ENCODE measurements around the gene PTCH2. TPM values are rescaled to one million over a fixed set of nuclear protein-coding genes. Genes with fewer than 3 reads are reported as not detected.
"Not testable (repeated sequence)": the region's sequence is repeated elsewhere in the genome, so short reads cannot be mapped to it uniquely, and the experiment has no call there.

The PTCH2 gene
- total and polyA plus RNA-seq, 2 of the 13 experiments (the other 11 are each of a cell fraction or from before 2014, with no cell fraction given), result 0.60 to 1.5 TPM

- ATAC-seq; H3K9me3 ChIP-seq (ENCODE audit: low read length); CTCF ChIA-PET (ENCODE audit: low intra/inter-chr PET ratio, low total read pairs); H2AFZ ChIP-seq (ENCODE audit: low read length); H3K27ac ChIP-seq (ENCODE audit: extremely low read length, insufficient read depth, low read length); H3K36me3 ChIP-seq (replicated peaks in 1 of 2; ENCODE audit: control insufficient read depth in 1 of 2, insufficient read depth in 2 of 2, low read length in 2 of 2); H3K4me3 ChIP-seq (replicated peaks in 1 of 3; ENCODE audit: insufficient read depth in 1 of 3, low read depth in 2 of 3, low read length in 3 of 3); H3K27me3 ChIP-seq (ENCODE audit: control insufficient read depth in 1 of 2, insufficient read depth in 2 of 2, low read length in 2 of 2); FAIRE-seq; H3K79me2 ChIP-seq (ENCODE audit: insufficient read depth, low read length); BruUV-seq (replicated peaks); H4K20me1 ChIP-seq (ENCODE audit: insufficient read depth, low read length); H3K9ac ChIP-seq (ENCODE audit: insufficient read depth, low read depth, low read length); DNase-seq (ENCODE audit: low spot score); TF ChIP-seq LCORL (IDR thresholded peaks at IDR 0.05): not testable (repeated sequence)
- Histone ChIP-seq H3K4me2 (ENCODE audit: low read depth, low read length) (peak overlapping the region; percentile 36; the same call in 1 of the 2 replicates), H3K4me1 (ENCODE audit: insufficient read depth, low read length) (peaks cover 51% of the 10 kb centered on the region)
- POLR2A ChIA-PET, result interaction anchor here (0.8 to 1.3 kb wide), 2 partner anchors 12 to 21 kb away, joined by 3 to 6 read pairs; no protein-coding TSS in a partner anchor
- 61% methylated on average over 9 of the region's 11 CpGs for WGBS (ENCODE audit: low lambda C conversion rate)
- in situ Hi-C loops (cut with HindIII; ENCODE audit: extremely low pct_ligation_motif_present, low pct_unique_long_range_greater_than_20kb) (loop anchor here (10.0 to 25.0 kb wide), 2 partner anchors 174 to 467 kb away; partner anchors contain the start of genes HECTD3 and UROD), intact Hi-C loops (cut with micrococcal nuclease; ENCODE audit: unreplicated experiment) (loop anchor here (5.0 kb wide), 2 partner anchors 174 to 654 kb away; partner anchors contain the start of genes HECTD3, TESK2 and UROD)
- TF ChIP-seq ZMYM2 (CRISPR knock-in tag; IDR thresholded peaks at IDR 0.05), result 0 out of 2 replicates have a peak, but pooled peaks have one; percentile 48
- TF ChIP-seq LCORL (CRISPR knock-in tag; IDR thresholded peaks at IDR 0.05), result 0 out of 2 replicates have a peak, but pooled peaks have one; percentile 22
- TF ChIP-seq HNF4A (CRISPR knock-in tag; IDR thresholded peaks at IDR 0.05), result peak; percentile 29; the same call in 1 of the 2 replicates
- TF ChIP-seq ZNF460 (CRISPR knock-in tag; IDR thresholded peaks at IDR 0.05; ENCODE audit: borderline replicate concordance), result peak; percentile 76
Measured at GRCh38 chr1:44838294-44838693, 4.8 kb downstream of the PTCH2 start.

GRCh38 chr1:44835738-44836675 is 7.0 kb downstream of the PTCH2 start:
- H2AFZ ChIP-seq (ENCODE audit: low read length), result no peak overlapping the region
- ATAC-seq (peak; percentile 70), FAIRE-seq (peak; percentile 85), DNase-seq (ENCODE audit: low spot score) (peak; percentile 65)
- 0 out of 2 replicates have a peak overlapping the region, but pooled peaks have one; percentile 5 for H3K9ac ChIP-seq (ENCODE audit: insufficient read depth, low read depth, low read length)
- H3K4me1 ChIP-seq (ENCODE audit: insufficient read depth, low read length), result peaks cover 60% of the 10 kb centered on the region
- ChIA-PET CTCF (ENCODE audit: low intra/inter-chr PET ratio, low total read pairs) (interaction anchor here (1.2 to 2.1 kb wide), 4 partner anchors 9 to 657 kb away, joined by 3 to 8 read pairs (median 4); partner anchors contain the start of gene PLK3), POLR2A (interaction anchor here (1.0 kb wide), 1 partner anchor 9 kb away, joined by 3 read pairs; no protein-coding TSS in a partner anchor)
- H3K27me3 ChIP-seq (ENCODE audit: control insufficient read depth in 1 of 2, insufficient read depth in 2 of 2, low read length in 2 of 2), result peaks cover 0 to 16% of the 10 kb centered on the region in 2 experiments; a peak in 1 of 5 replicates
- no peak overlapping the region for H3K27ac ChIP-seq (ENCODE audit: extremely low read length, insufficient read depth, low read length)
- in situ Hi-C loops (cut with HindIII; ENCODE audit: extremely low pct_ligation_motif_present, low pct_unique_long_range_greater_than_20kb) (loop anchor here (10.0 to 25.0 kb wide), 2 partner anchors 176 to 469 kb away; partner anchors contain the start of genes HECTD3 and UROD), intact Hi-C loops (cut with micrococcal nuclease; ENCODE audit: unreplicated experiment) (loop anchor here (5.0 kb wide), 2 partner anchors 176 to 656 kb away; partner anchors contain the start of genes HECTD3, TESK2 and UROD)
- no peaks in the 10 kb centered on the region for H3K79me2 ChIP-seq (ENCODE audit: insufficient read depth, low read length)
- H4K20me1 ChIP-seq (ENCODE audit: insufficient read depth, low read length), result no peaks in the 10 kb centered on the region
- no TSS peak for BruUV-seq (replicated peaks)
- WGBS (ENCODE audit: low lambda C conversion rate), result 51% methylated on average over 23 of the region's 23 CpGs
- H3K36me3 ChIP-seq (replicated peaks in 1 of 2; ENCODE audit: control insufficient read depth in 1 of 2, insufficient read depth in 2 of 2, low read length in 2 of 2), result no peaks in the 10 kb centered on the region
- H3K4me2 ChIP-seq (ENCODE audit: low read depth, low read length), result peak overlapping the region; percentile 74
- H3K4me3 ChIP-seq (replicated peaks in 1 of 3; ENCODE audit: insufficient read depth in 1 of 3, low read depth in 2 of 3, low read length in 3 of 3), result peak overlapping the region in 1 of 3 experiments; percentile 26; a peak in 1 of 6 replicates
- no peaks in the 10 kb centered on the region for H3K9me3 ChIP-seq (ENCODE audit: low read length)
- peak; percentile 85 for TF ChIP-seq STAG1 (CRISPR knock-in tag; IDR thresholded peaks at IDR 0.05)
- TF ChIP-seq ZNF263 (CRISPR knock-in tag; IDR thresholded peaks at IDR 0.05), result no peak
- peak; percentile 33; the same call in 1 of the 2 replicates for TF ChIP-seq MED1 (CRISPR knock-in tag; IDR thresholded peaks at IDR 0.05)
- no peak for TF ChIP-seq ZMYM3 (CRISPR knock-in tag; IDR thresholded peaks at IDR 0.05)
- peak; percentile 35 for TF ChIP-seq DBP (CRISPR knock-in tag; IDR thresholded peaks at IDR 0.05; ENCODE audit: not compliant biosample characterization)
- no peak for TF ChIP-seq ZNF768 (CRISPR knock-in tag; IDR thresholded peaks at IDR 0.05)
- no peak for TF ChIP-seq ZBTB42 (CRISPR knock-in tag; IDR thresholded peaks at IDR 0.05)
- TF ChIP-seq SNRNP70 (IDR thresholded peaks at IDR 0.05; ENCODE audit: low read depth, low read length), result no peak
- TF ChIP-seq ZBTB2 (CRISPR knock-in tag; IDR thresholded peaks at IDR 0.05; ENCODE audit: low read depth), result no peak

Data from HepG2 (cell line).